WERI-Rb-1 (cell line): Measurements from ENCODE around the gene MFAP3L.

Source experiments
- DNase-seq: peaks from one replicate; pipeline ENCODE4 v3.0.0-alpha.2; 2020
- H3K27ac ChIP-seq: fragments of 250-450 bp; sonication (Bioruptor Pico); 2 replicates; pipeline ENCODE4 v1.5.1; 2020; ENCODE audit warnings: mild to moderate bottlenecking, moderate library complexity
- H3K27me3 ChIP-seq: fragments of 250-450 bp; sonication (Bioruptor Pico); 2 replicates; pipeline ENCODE4 v1.5.1; 2021; ENCODE audit warnings: mild to moderate bottlenecking, low read depth, moderate library complexity; ENCODE audit not compliant: insufficient read depth, severe bottlenecking
- H3K36me3 ChIP-seq: fragments of 250-450 bp; sonication (Bioruptor Pico); 2 replicates; pipeline ENCODE4 v1.5.1; 2020; ENCODE audit warnings: mild to moderate bottlenecking, moderate library complexity
- H3K4me3 ChIP-seq: 2 replicates; pipeline ENCODE4 v1.5.1; 2011; ENCODE audit warnings: low read depth, mild to moderate bottlenecking, control low read depth, low read length
- H3K9me3 ChIP-seq: fragments of 250-450 bp; sonication (Bioruptor Pico); 2 replicates; pipeline ENCODE4 v1.5.1; 2021; ENCODE audit warnings: mild to moderate bottlenecking, moderate library complexity; ENCODE audit not compliant: severe bottlenecking
- TF ChIP-seq, protein P1 (sequence below): IDR thresholded peaks from 2 replicates; pipeline ENCODE4 v1.5.1; 2011; ENCODE audit warnings: low read depth, mild to moderate bottlenecking, control low read depth, inconsistent platforms, low read length

MFAP3L gene

DNA sequence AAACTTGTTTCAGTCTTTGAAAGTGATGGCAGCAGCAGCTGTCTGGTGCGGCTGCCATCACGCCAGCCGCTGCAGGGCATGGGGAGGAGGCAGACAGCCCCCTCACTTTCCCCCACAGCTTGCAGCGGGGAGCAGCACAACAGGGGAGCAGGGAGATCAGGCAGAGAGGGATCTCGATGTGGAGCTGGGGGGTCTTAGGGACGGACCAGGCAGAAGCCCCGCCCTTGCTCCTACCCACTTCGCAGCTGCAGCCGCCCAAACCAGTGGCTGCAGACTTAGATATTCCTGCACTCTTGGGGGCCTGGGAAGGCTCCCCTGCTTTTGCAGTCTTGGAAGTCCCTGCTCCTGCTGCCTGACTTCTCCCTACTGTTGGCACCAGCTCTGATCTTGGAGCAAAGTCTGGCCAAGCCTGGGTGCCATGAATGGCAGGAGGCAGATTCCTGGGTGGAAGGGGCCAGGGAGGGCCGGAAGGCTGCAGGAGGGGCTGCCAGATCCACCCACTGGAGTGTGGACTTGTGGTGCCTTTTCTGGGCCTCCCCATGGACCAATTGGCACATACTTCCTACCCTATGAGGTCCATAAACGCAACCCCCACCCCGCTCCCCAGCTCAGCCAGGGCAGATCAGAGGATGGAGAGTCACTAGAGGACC is 14.0 kb upstream of the MFAP3L start:
- no peak for DNase-seq
- Histone ChIP-seq H3K4me3 (no peak overlapping the region), H3K36me3 (no peaks in the 10 kb centered on the region), H3K27me3 (no peaks in the 10 kb centered on the region), H3K9me3 (no peaks in the 10 kb centered on the region), H3K27ac (no peak overlapping the region)
- TF ChIP-seq, protein P1, sequence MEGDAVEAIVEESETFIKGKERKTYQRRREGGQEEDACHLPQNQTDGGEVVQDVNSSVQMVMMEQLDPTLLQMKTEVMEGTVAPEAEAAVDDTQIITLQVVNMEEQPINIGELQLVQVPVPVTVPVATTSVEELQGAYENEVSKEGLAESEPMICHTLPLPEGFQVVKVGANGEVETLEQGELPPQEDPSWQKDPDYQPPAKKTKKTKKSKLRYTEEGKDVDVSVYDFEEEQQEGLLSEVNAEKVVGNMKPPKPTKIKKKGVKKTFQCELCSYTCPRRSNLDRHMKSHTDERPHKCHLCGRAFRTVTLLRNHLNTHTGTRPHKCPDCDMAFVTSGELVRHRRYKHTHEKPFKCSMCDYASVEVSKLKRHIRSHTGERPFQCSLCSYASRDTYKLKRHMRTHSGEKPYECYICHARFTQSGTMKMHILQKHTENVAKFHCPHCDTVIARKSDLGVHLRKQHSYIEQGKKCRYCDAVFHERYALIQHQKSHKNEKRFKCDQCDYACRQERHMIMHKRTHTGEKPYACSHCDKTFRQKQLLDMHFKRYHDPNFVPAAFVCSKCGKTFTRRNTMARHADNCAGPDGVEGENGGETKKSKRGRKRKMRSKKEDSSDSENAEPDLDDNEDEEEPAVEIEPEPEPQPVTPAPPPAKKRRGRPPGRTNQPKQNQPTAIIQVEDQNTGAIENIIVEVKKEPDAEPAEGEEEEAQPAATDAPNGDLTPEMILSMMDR, result no peak

DNA sequence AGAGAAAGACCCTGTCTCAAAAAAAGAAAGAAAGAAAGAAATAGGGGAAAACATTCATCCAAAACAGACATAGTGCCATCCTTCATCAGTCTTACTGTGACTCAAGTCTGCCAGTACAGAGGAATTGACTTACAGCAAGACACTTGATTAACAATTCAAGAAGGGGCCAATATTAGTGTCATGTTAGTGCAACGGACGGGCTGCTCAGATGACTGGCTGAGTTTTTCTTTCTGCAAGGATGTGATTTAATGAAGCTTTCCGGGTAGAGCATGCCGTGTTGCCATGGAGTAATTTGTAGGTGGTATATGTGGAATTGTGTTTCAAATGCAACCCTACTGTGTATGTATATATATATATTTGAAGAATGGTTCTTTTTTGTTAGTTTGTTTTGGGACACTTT is 12.6 kb upstream of the MFAP3L start:
- no peak overlapping the region for H3K4me3 ChIP-seq
- H3K36me3 ChIP-seq, result no peaks in the 10 kb centered on the region
- no peak for DNase-seq
- no peak overlapping the region for H3K27ac ChIP-seq
- no peaks in the 10 kb centered on the region for H3K27me3 ChIP-seq
- H3K9me3 ChIP-seq, result no peaks in the 10 kb centered on the region
- TF ChIP-seq, protein P1, result no peak

DNA sequence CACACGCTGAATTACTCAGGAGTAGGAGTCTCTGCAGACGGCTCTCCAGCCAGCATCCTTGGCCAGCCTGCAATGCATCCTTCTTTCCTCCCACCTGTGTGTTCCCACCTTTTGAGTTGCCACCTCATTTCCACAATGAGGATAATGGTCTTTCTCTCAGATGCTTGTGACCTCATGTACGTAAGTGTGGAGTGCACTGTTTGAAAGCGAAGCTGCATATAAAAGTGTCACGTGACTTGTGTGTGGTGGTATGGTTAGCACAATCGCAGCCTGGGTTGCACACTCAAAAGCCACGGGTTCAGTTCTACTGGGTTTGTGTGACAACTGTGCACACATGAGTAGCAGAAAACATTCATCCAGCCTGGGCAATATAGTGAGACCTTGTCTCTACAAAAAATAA is 12.0 kb upstream of the MFAP3L start:
- H3K4me3 ChIP-seq, result no peak overlapping the region
- H3K36me3 ChIP-seq, result no peaks in the 10 kb centered on the region
- H3K9me3 ChIP-seq, result no peaks in the 10 kb centered on the region
- TF ChIP-seq, protein P1, result no peak
- H3K27me3 ChIP-seq, result no peaks in the 10 kb centered on the region
- no peak for DNase-seq
- H3K27ac ChIP-seq, result no peak overlapping the region

DNA sequence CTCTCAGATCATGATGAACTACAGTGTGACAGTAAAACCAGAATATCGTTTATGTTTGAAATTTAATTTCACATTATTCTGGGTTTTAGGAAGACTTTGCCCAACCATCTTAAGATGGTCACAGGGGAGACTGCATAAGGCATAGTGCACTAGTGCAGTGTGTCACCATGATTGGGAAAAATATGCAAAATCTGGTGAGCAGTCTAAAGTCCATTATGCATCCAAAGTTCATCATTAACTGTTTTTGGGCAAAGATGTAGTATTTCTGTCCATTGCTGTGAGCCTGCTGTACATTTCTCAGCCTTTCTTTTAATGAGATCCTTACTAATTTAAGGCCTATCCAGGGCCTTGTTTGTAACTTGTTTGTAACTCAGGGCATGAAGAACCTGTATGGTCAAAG is 11.3 kb upstream of the MFAP3L start:
- Histone ChIP-seq H3K36me3 (no peaks in the 10 kb centered on the region), H3K27me3 (no peaks in the 10 kb centered on the region), H3K27ac (no peak overlapping the region), H3K9me3 (no peaks in the 10 kb centered on the region), H3K4me3 (no peak overlapping the region)
- no peak for DNase-seq
- TF ChIP-seq, protein P1, result no peak

DNA sequence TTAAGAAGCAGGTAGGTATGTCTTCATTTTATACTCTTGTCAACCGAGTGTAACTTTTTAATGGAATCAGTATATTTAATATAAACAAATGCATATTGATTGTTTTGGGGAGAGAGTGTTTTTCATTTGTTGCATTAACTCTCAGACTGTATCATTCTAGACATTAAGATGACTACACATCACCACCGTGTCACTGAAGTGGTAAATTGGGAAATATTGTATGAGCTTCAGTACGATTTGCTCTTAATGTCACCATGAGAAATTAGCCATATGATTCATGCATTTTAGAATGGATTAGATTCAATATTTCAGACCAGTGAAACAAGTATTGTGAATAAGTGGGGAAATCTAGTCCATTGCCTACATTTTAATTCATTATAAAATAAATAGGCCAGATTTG is 9.7 kb upstream of the MFAP3L start:
- TF ChIP-seq, protein P1, result no peak
- no peaks in the 10 kb centered on the region for H3K36me3 ChIP-seq
- H3K9me3 ChIP-seq, result no peaks in the 10 kb centered on the region
- no peak for DNase-seq
- H3K27ac ChIP-seq, result no peak overlapping the region
- H3K27me3 ChIP-seq, result no peaks in the 10 kb centered on the region
- H3K4me3 ChIP-seq, result no peak overlapping the region

DNA sequence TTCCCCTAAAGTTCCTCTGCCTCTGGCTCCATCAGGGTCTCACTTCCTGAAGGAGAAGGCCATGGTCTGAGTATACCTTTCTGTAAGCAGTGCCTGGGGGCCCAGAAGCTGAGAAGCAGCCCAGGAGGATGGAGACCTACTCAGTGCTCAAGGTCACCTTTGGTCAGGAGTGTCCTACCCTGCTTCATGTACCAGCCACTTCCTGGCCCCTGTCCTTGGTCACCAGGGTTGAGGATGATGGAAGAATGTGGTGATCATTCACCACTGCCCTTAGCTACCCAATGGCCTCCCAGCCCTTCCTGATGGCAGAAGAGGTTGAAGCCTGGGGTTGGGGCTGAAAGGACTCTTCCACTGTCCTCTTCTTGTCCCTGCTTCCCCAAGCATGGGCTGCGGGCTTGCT is 9.0 kb upstream of the MFAP3L start:
- TF ChIP-seq, protein P1, result no peak
- Histone ChIP-seq H3K4me3 (no peak overlapping the region), H3K9me3 (no peaks in the 10 kb centered on the region), H3K36me3 (no peaks in the 10 kb centered on the region), H3K27ac (no peak overlapping the region), H3K27me3 (no peaks in the 10 kb centered on the region)
- no peak for DNase-seq
